GM19468 (cell line): Measurements from ENCODE around the gene ACYP2.
"Not testable (repeated sequence)": the region's sequence is repeated elsewhere in the genome, so short reads cannot be mapped to it uniquely, and the experiment has no call there.

Experiments
- ATAC-seq: cut with Tn5 transposase; IDR thresholded peaks from one replicate; pipeline ENCODE4 v1.9.1; 2021; ENCODE audit warnings: mild to moderate bottlenecking, moderate library complexity, moderate number of reproducible peaks; ENCODE audit not compliant: unreplicated experiment; ENCODE audit errors: extremely low read depth

The ACYP2 gene

GRCh38 chr2:54096141-54096540, 19.3 kb upstream of the ACYP2 start:
- not testable (repeated sequence) for ATAC-seq

- ATAC-seq = no peak
Observed at GRCh38 chr2:54097124-54097523, 18.3 kb upstream of the ACYP2 start.

- ATAC-seq = no peak
Observed at GRCh38 chr2:54099370-54099769, 16.0 kb upstream of the ACYP2 start.

GRCh38 chr2:54099829-54100585, 15.4 kb upstream of the ACYP2 start:
- peak; percentile 67 for ATAC-seq

- ATAC-seq = no peak
Observed at GRCh38 chr2:54100772-54101171, 14.6 kb upstream of the ACYP2 start.

GRCh38 chr2:54103454-54104314, 11.7 kb upstream of the ACYP2 start:
- peak; percentile 38 for ATAC-seq

- ATAC-seq = no peak
Observed at GRCh38 chr2:54106631-54107454, 8.6 kb upstream of the ACYP2 start.

GRCh38 chr2:54107455-54107764, 8.0 kb upstream of the ACYP2 start:
- ATAC-seq = no peak

- ATAC-seq = no peak
Observed at GRCh38 chr2:54107903-54108615, 7.4 kb upstream of the ACYP2 start.

- ATAC-seq = no peak
Observed at GRCh38 chr2:54109848-54110247, 5.6 kb upstream of the ACYP2 start.

GRCh38 chr2:54114479-54114878, 936 bp upstream of the ACYP2 start:
- ATAC-seq = not testable (repeated sequence)

GRCh38 chr2:54114936-54115283, 505 bp upstream of the ACYP2 start:
- no peak for ATAC-seq

- not testable (repeated sequence) for ATAC-seq
Observed at GRCh38 chr2:54116598-54116997, 1.2 kb downstream of the ACYP2 start.

- no peak for ATAC-seq
Observed at GRCh38 chr2:54120950-54121349, 5.5 kb downstream of the ACYP2 start.

GRCh38 chr2:54122171-54122935, 6.9 kb downstream of the ACYP2 start:
- ATAC-seq = no peak

GRCh38 chr2:54122939-54123338, 7.5 kb downstream of the ACYP2 start:
- ATAC-seq = no peak

- ATAC-seq = not testable (repeated sequence)
Observed at GRCh38 chr2:54127174-54127573, 11.8 kb downstream of the ACYP2 start.

GRCh38 chr2:54133056-54133455, 17.6 kb downstream of the ACYP2 start:
- ATAC-seq = no peak

- ATAC-seq = no peak
Observed at GRCh38 chr2:54139210-54139609, 23.8 kb downstream of the ACYP2 start.
